NT2/D1 (cell line): Measurements from ENCODE around the gene ZFYVE9.

Experiments used
- DNase-seq: peaks from one replicate; pipeline ENCODE4 v3.0.0-alpha.2; 2011; ENCODE audit warnings: low read depth, low spot score
- H3K27me3 ChIP-seq: 2 replicates; pipeline ENCODE4 v1.6.0; 2011; ENCODE audit warnings: mild to moderate bottlenecking; ENCODE audit not compliant: insufficient read length, insufficient read depth
- H3K36me3 ChIP-seq: 2 replicates; pipeline ENCODE4 v1.6.1; 2011; ENCODE audit warnings: mild to moderate bottlenecking, low read length, mixed read lengths; ENCODE audit not compliant: insufficient read depth, insufficient read length
- H3K4me1 ChIP-seq: 2 replicates; pipeline ENCODE4 v1.5.1; 2011; ENCODE audit not compliant: insufficient read depth, insufficient read length
- H3K4me3 ChIP-seq: 2 replicates; pipeline ENCODE4 v1.5.1; 2011; ENCODE audit warnings: low read depth; ENCODE audit not compliant: insufficient read length
- H3K9ac ChIP-seq: 2 replicates; pipeline ENCODE4 v1.6.0; 2011; ENCODE audit warnings: low read depth; ENCODE audit not compliant: insufficient read length
- H3K9me3 ChIP-seq: 2 replicates; pipeline ENCODE4 v1.5.1; 2011; ENCODE audit warnings: mild to moderate bottlenecking, low read length; ENCODE audit not compliant: insufficient read depth
- SUZ12 ChIP-seq: IDR thresholded peaks from 2 replicates; pipeline ENCODE4 v1.6.1; 2011; ENCODE audit not compliant: insufficient read length, insufficient read depth; ENCODE audit errors: extremely low read depth
- YY1 ChIP-seq: IDR thresholded peaks from 2 replicates; pipeline ENCODE4 v1.6.1; 2011; ENCODE audit not compliant: insufficient read length, insufficient read depth
- ZNF274 ChIP-seq: IDR thresholded peaks from 2 replicates; pipeline ENCODE4 v1.6.1; 2011; ENCODE audit warnings: mild to moderate bottlenecking, low read depth, low read length

Gene ZFYVE9

GRCh38 chr1:52112489-52112888, 29.4 kb upstream of the ZFYVE9 start:
- TF ChIP-seq YY1, result no peak
- TF ChIP-seq SUZ12, result no peak
- no peak for TF ChIP-seq ZNF274
- H3K4me1 ChIP-seq, result no peaks in the 10 kb centered on the region
- H3K9me3 ChIP-seq, result no peaks in the 10 kb centered on the region
- H3K36me3 ChIP-seq, result no peaks in the 10 kb centered on the region
- no peak overlapping the region for H3K9ac ChIP-seq
- H3K4me3 ChIP-seq, result no peak overlapping the region
- no peaks in the 10 kb centered on the region for H3K27me3 ChIP-seq
- no peak for DNase-seq

GRCh38 chr1:52119301-52120079, 22.4 kb upstream of the ZFYVE9 start:
- Histone ChIP-seq H3K4me1 (peaks cover 4% of the 10 kb centered on the region), H3K36me3 (no peaks in the 10 kb centered on the region), H3K9ac (no peak overlapping the region), H3K9me3 (no peaks in the 10 kb centered on the region), H3K4me3 (no peak overlapping the region), H3K27me3 (no peaks in the 10 kb centered on the region)
- TF ChIP-seq ZNF274 (no peak), YY1 (no peak), SUZ12 (no peak)
- DNase-seq, result no peak

GRCh38 chr1:52122384-52122783, 19.5 kb upstream of the ZFYVE9 start:
- TF ChIP-seq SUZ12 (no peak), YY1 (no peak), ZNF274 (no peak)
- no peak overlapping the region for H3K4me3 ChIP-seq
- peaks cover 4% of the 10 kb centered on the region for H3K4me1 ChIP-seq
- DNase-seq, result no peak
- no peaks in the 10 kb centered on the region for H3K27me3 ChIP-seq
- H3K9ac ChIP-seq, result no peak overlapping the region
- no peaks in the 10 kb centered on the region for H3K36me3 ChIP-seq
- H3K9me3 ChIP-seq, result no peaks in the 10 kb centered on the region

GRCh38 chr1:52123622-52124021, 18.3 kb upstream of the ZFYVE9 start:
- TF ChIP-seq ZNF274, result no peak
- TF ChIP-seq SUZ12, result no peak
- TF ChIP-seq YY1, result no peak
- DNase-seq, result no peak

GRCh38 chr1:52125736-52126359, 16.0 kb upstream of the ZFYVE9 start:
- no peak for DNase-seq
- Histone ChIP-seq H3K4me3 (no peak overlapping the region), H3K27me3 (no peaks in the 10 kb centered on the region), H3K4me1 (no peaks in the 10 kb centered on the region), H3K9me3 (no peaks in the 10 kb centered on the region), H3K9ac (no peak overlapping the region), H3K36me3 (no peaks in the 10 kb centered on the region)
- no peak for TF ChIP-seq SUZ12
- TF ChIP-seq ZNF274, result no peak
- no peak for TF ChIP-seq YY1

More at GRCh38 chr1:52123622-52124021, 18.3 kb upstream of the ZFYVE9 start:
- Histone ChIP-seq H3K9ac (no peak overlapping the region), H3K4me1 (peaks cover 4% of the 10 kb centered on the region), H3K4me3 (no peak overlapping the region), H3K9me3 (no peaks in the 10 kb centered on the region), H3K27me3 (no peaks in the 10 kb centered on the region), H3K36me3 (no peaks in the 10 kb centered on the region)

- Histone ChIP-seq H3K9me3 (no peaks in the 10 kb centered on the region), H3K36me3 (no peaks in the 10 kb centered on the region), H3K4me3 (no peak overlapping the region), H3K4me1 (no peaks in the 10 kb centered on the region), H3K27me3 (no peaks in the 10 kb centered on the region), H3K9ac (no peak overlapping the region)
- DNase-seq, result no peak
- TF ChIP-seq SUZ12, result no peak
- TF ChIP-seq ZNF274, result no peak
- TF ChIP-seq YY1, result no peak
Measured at GRCh38 chr1:52127181-52128180, 14.4 kb upstream of the ZFYVE9 start.

- no peak for TF ChIP-seq ZNF274
- H3K27me3 ChIP-seq, result peaks cover 45% of the 10 kb centered on the region
- no peaks in the 10 kb centered on the region for H3K9me3 ChIP-seq
- H3K4me3 ChIP-seq, result no peak overlapping the region
- DNase-seq, result no peak
- no peaks in the 10 kb centered on the region for H3K4me1 ChIP-seq
- H3K36me3 ChIP-seq, result no peaks in the 10 kb centered on the region
- H3K9ac ChIP-seq, result no peak overlapping the region
Measured at GRCh38 chr1:52139817-52140540, 1.9 kb upstream of the ZFYVE9 start.
